ENCODE measurements around the gene IGF2BP2.

The IGF2BP2 gene

GRCh38 chr3:185764163-185764979 lies 60.5 kb downstream of the IGF2BP2 start:
- DNase-seq = peak; percentile 59

- peak; percentile 43 for DNase-seq
Measured at GRCh38 chr3:185763347-185764005, 61.4 kb downstream of the IGF2BP2 start.

GRCh38 chr3:185760550-185760949 lies 64.3 kb downstream of the IGF2BP2 start:
- DNase-seq = no peak

GRCh38 chr3:185760088-185760487 lies 64.8 kb downstream of the IGF2BP2 start:
- DNase-seq = peak; percentile 53

GRCh38 chr3:185759512-185759911 lies 65.3 kb downstream of the IGF2BP2 start:
- no peak for DNase-seq

- no peak for DNase-seq
Measured at GRCh38 chr3:185758912-185759311, 65.9 kb downstream of the IGF2BP2 start.

- peak; percentile 43 for DNase-seq
Measured at GRCh38 chr3:185757176-185757575, 67.7 kb downstream of the IGF2BP2 start.

- no peak for DNase-seq
Measured at GRCh38 chr3:185756477-185756876, 68.4 kb downstream of the IGF2BP2 start.

GRCh38 chr3:185754920-185755319 lies 69.9 kb downstream of the IGF2BP2 start:
- no peak for DNase-seq

- DNase-seq = no peak
Measured at GRCh38 chr3:185753354-185753753, 71.5 kb downstream of the IGF2BP2 start.

- no peak for DNase-seq
Measured at GRCh38 chr3:185750702-185751101, 74.1 kb downstream of the IGF2BP2 start.

- no peak for DNase-seq
Measured at GRCh38 chr3:185750015-185750414, 74.8 kb downstream of the IGF2BP2 start.

- no peak for DNase-seq
Measured at GRCh38 chr3:185746470-185746869, 78.4 kb downstream of the IGF2BP2 start.

GRCh38 chr3:185744997-185745843 lies 79.6 kb downstream of the IGF2BP2 start:
- peak; percentile 95 for DNase-seq

- no peak for DNase-seq
Measured at GRCh38 chr3:185741586-185741985, 83.3 kb downstream of the IGF2BP2 start.

GRCh38 chr3:185740133-185740532 lies 84.7 kb downstream of the IGF2BP2 start:
- DNase-seq = no peak

- no peak for DNase-seq
Measured at GRCh38 chr3:185739264-185739701, 85.6 kb downstream of the IGF2BP2 start.

- DNase-seq = no peak
Measured at GRCh38 chr3:185737740-185738680, 86.8 kb downstream of the IGF2BP2 start.

- peak; percentile 82 for DNase-seq
Measured at GRCh38 chr3:185737020-185737419, 87.8 kb downstream of the IGF2BP2 start.

GRCh38 chr3:185734725-185735096 lies 90.1 kb downstream of the IGF2BP2 start:
- DNase-seq = no peak

GRCh38 chr3:185733980-185734724 lies 90.7 kb downstream of the IGF2BP2 start:
- DNase-seq = peak; percentile 83

Data from fibroblast of skin of back (primary cell).